Measurements from ENCODE around the gene FAM236D.
"Not testable (repeated sequence)": the region's sequence is repeated elsewhere in the genome, so short reads cannot be mapped to it uniquely, and the experiment has no call there.

Gene FAM236D

DNA sequence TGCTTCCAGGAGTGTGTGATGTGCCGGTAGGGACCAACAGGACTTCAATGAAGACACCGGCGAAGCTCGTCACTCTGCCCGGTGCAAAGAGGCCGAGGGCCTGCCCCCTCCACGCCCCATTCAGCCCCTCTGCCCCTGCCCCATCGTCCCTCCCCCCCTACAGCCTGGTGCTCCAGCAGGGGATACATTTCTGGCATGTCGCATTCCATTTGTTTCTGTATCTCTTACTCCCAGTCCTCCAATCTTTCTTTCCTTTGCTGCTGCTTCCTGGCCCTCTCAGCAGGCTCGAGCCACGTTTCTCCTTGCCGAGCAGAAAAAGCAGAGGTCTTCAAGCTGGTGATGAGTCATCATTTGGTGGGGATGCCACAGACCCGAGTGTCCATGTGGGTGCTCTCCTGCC lies at the start of gene FAM236D:
Gene FAM236D (minus strand): TSS at position 101 of the 400 bp plus-strand sequence. CDS start 100 bp downstream, at position 1.
- not testable (repeated sequence) for DNase-seq (ENCODE audit: low spot score)

- DNase-seq (ENCODE audit: low spot score) = not testable (repeated sequence)
These were observed 29.5 kb upstream of the FAM236D start for GRCh38 chrX:72837532-72837931.

DNA sequence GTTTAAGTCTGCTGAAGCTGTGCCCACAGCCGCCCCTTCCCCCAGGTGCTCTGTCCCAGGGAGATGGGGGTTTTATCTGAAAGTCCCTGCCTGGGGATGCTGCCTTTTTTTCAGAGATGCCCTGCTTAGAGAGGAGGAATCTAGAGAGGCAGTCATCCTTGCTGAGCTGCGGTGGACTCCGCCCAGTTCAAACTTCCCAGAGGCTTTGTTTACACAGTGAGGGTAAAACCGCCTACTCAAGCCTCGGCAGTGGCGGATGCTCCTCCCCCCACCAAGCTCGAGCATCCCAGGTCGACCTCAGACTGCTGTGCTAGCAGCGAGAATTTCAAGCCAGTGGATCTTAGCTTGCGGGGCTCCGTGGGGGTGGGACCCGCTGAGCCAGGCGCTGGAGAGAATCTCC lies 22.7 kb upstream of the FAM236D start:
- DNase-seq (ENCODE audit: low spot score) = not testable (repeated sequence)

GRCh38 chrX:72790390-72790789 lies 17.6 kb downstream of the FAM236D start:
- not testable (repeated sequence) for DNase-seq (ENCODE audit: low spot score)

GRCh38 chrX:72788142-72788541 lies 19.9 kb downstream of the FAM236D start:
- DNase-seq (ENCODE audit: low spot score) = not testable (repeated sequence)

- DNase-seq (ENCODE audit: low spot score) = not testable (repeated sequence)
These were observed 24.0 kb downstream of the FAM236D start for GRCh38 chrX:72783964-72784363.

DNA sequence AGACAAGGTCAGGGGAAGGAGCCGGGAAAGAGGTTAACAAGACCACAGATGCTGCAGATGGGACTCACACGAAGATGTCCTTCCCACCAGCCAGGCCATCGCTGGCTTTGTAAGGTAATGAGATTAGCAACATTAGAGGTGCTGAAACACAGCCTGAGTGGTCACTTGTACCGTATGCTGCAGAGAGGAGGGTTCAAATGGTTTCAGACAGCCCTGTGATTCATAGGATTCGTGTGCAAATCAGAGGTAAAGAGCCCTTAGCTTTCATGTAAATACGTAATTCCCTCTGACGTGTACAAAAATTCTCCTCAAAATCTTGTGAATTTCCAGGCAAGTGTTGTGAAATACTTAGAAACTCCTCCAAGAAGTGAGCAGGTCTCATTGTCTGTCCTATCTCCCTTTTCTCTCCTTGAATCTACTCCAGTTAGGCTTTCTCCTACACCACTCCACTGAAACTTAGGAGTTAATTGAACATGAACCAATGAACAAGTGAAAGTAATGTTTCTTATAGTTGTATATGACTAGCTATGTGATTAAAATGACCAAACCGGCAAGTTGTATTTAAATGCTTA lies 24.6 kb downstream of the FAM236D start:
- DNase-seq (ENCODE audit: low spot score) = not testable (repeated sequence)

- not testable (repeated sequence) for DNase-seq (ENCODE audit: low spot score)
These were observed 25.4 kb downstream of the FAM236D start, which contains the start of gene FAM236B for GRCh38 chrX:72782560-72782959. FAM236B (minus strand) TSS chrX:72782660; CDS start chrX:72782560, 100 bp downstream.

- not testable (repeated sequence) for DNase-seq (ENCODE audit: low spot score)
These were observed 29.9 kb downstream of the FAM236D start for GRCh38 chrX:72778146-72778545.

DNA sequence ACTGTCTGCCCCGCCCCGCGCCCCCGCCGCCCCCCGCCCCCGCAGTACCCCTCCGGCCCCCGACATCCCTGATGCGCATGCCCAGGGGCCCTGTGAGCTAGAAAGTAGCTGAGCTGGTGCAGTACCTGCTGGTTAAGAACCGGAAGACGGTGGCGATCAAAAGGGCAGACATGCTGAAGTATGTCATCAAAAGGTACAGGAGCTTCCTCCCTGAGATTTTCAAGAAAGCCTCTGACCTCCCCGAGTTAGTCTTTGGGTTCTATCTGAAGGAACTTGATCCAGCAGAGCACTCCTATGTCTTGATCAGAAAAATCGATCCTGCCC lies 30.6 kb downstream of the FAM236D start:
- DNase-seq (ENCODE audit: low spot score) = not testable (repeated sequence)

DNA sequence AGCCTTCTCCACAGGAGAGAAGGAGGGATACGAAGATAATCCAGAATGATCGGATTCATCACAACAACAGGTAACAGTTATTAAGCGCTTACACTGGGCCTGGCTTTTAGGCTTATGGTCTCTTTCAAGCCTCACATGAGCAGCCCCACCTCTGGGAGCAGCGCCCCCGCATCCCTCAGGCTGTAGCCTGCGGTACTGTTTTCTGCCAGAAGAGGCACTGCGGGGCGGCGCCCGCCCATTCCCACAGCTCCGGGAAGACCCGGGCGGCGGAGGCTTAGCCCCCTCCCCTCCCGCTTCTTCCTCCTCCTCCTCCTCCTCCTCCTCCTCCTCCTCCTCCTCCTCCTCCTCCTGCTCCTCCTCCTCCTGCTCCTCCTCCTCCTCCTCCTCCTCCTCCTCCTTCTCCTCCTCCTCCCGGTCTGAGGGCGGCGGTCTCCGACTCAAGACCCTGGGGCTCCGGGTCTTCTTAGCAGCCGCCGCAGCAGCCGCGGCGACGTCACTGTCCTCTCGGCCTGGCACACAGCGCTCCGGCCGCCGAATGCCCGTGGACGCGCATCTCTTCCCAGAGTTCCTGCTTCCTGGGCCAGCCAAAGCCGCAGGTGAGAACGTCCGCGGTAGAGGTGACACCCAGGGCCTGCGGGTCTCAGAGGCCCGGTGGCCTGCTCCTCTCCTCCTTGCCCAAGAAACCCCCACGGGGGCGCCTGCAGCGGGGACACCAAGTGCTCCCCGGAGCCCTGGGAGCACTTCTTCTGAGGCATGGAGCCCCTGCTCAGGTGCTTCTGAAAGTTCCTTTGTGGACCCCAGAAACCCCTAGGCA lies 31.1 kb downstream of the FAM236D start, which contains the start of gene DMRTC1B:
Gene DMRTC1B (plus strand): TSS at position 238 of the 814 bp plus-strand sequence. CDS start 68,246 bp downstream, outside the sequence.
- not testable (repeated sequence) for DNase-seq (ENCODE audit: low spot score)

DNA sequence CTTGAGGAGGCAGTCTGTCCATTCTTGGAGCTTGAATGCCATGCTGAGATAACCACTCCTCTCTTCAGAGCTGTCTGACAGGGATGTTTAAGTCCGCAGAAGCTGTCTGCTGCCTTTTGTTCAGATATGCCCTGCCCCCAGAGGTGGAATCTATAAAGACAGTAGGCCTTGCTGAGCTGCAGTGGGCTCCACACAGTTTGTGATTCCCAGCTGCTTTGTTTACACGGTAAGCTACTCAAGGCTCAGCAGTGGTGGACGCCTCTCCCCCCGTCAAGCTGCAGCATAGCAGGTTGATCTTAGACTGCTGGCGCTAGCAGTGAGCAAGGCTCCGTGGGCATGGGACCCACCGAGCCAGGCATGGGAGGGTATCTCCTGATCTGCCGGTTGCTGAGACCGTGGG lies 47.6 kb downstream of the FAM236D start:
- not testable (repeated sequence) for DNase-seq (ENCODE audit: low spot score)
